Measurements from ENCODE around the gene TRIM27. TPM values are rescaled to one million over a fixed set of nuclear protein-coding genes. Genes with fewer than 3 reads are reported as not detected.
"Not testable (repeated sequence)": the region's sequence is repeated elsewhere in the genome, so short reads cannot be mapped to it uniquely, and the experiment has no call there.

TRIM27 gene
- total RNA-seq, 1 experiment from 2014 or later = 104 TPM

- peak; percentile 87 for DNase-seq (ENCODE audit: low read depth)
Measured at GRCh38 chr6:28896505-28897368, 27.0 kb downstream of the TRIM27 start.

GRCh38 chr6:28895131-28895812 lies 28.5 kb downstream of the TRIM27 start:
- peak; percentile 99 for DNase-seq (ENCODE audit: low read depth)

GRCh38 chr6:28893172-28893799 lies 30.5 kb downstream of the TRIM27 start:
- no peak for DNase-seq (ENCODE audit: low read depth)

- no peak for DNase-seq (ENCODE audit: low read depth)
Measured at GRCh38 chr6:28892525-28892924, 31.3 kb downstream of the TRIM27 start.

- DNase-seq (ENCODE audit: low read depth) = no peak
Measured at GRCh38 chr6:28887796-28888496, 35.8 kb downstream of the TRIM27 start.

- no peak for DNase-seq (ENCODE audit: low read depth)
Measured at GRCh38 chr6:28886079-28886439, 37.7 kb downstream of the TRIM27 start.

- DNase-seq (ENCODE audit: low read depth) = peak; percentile 32
Measured at GRCh38 chr6:28884423-28885131, 39.2 kb downstream of the TRIM27 start.

- DNase-seq (ENCODE audit: low read depth) = peak; percentile 82
Measured at GRCh38 chr6:28880894-28881780, 42.6 kb downstream of the TRIM27 start.

GRCh38 chr6:28880519-28880893 lies 43.3 kb downstream of the TRIM27 start:
- DNase-seq (ENCODE audit: low read depth) = no peak

GRCh38 chr6:28876710-28877109 lies 47.1 kb downstream of the TRIM27 start:
- no peak for DNase-seq (ENCODE audit: low read depth)

- no peak for DNase-seq (ENCODE audit: low read depth)
Measured at GRCh38 chr6:28875191-28875747, 48.5 kb downstream of the TRIM27 start.

GRCh38 chr6:28872157-28872817 lies 51.5 kb downstream of the TRIM27 start:
- not testable (repeated sequence) for DNase-seq (ENCODE audit: low read depth)

- DNase-seq (ENCODE audit: low read depth) = no peak
Measured at GRCh38 chr6:28871335-28872156, 52.2 kb downstream of the TRIM27 start.

- no peak for DNase-seq (ENCODE audit: low read depth)
Measured at GRCh38 chr6:28868873-28869272, 54.9 kb downstream of the TRIM27 start.

- DNase-seq (ENCODE audit: low read depth) = no peak
Measured at GRCh38 chr6:28867086-28867409, 56.7 kb downstream of the TRIM27 start.

- DNase-seq (ENCODE audit: low read depth) = peak; percentile 74
Measured at GRCh38 chr6:28866205-28867085, 57.3 kb downstream of the TRIM27 start.

GRCh38 chr6:28865401-28866204 lies 58.2 kb downstream of the TRIM27 start:
- DNase-seq (ENCODE audit: low read depth) = peak; percentile 46
